H1 (cell line): ENCODE data around the gene IGSF11.

Experiments used
- BACH1 ChIP-seq: IDR thresholded peaks from 2 replicates; pipeline ENCODE4 v1.6.1; 2012; ENCODE audit warnings: low read length, improper control_type of control experiment
- CHD1 ChIP-seq: IDR thresholded peaks from 2 replicates; pipeline ENCODE4 v1.6.1; 2012; ENCODE audit warnings: low read depth, low read length, improper control_type of control experiment
- CHD2 ChIP-seq: IDR thresholded peaks from 2 replicates; pipeline ENCODE4 v1.6.1; 2012; ENCODE audit warnings: low read length, improper control_type of control experiment
- FOSL1 ChIP-seq: IDR thresholded peaks from 2 replicates; pipeline ENCODE4 v1.6.1; 2011; ENCODE audit warnings: mild to moderate bottlenecking, low read depth, low read length, moderate library complexity; ENCODE audit not compliant: insufficient read depth
- GABPA ChIP-seq: IDR thresholded peaks from 2 replicates; pipeline ENCODE4 v1.6.1; 2011; ENCODE audit warnings: mild to moderate bottlenecking, low read length, moderate library complexity, borderline replicate concordance; ENCODE audit not compliant: insufficient read depth
- JUND ChIP-seq: IDR thresholded peaks from 2 replicates; pipeline ENCODE4 v1.6.1; 2011; ENCODE audit warnings: mild to moderate bottlenecking, improper control_type of control experiment, low read length
- NRF1 ChIP-seq: IDR thresholded peaks from 2 replicates; pipeline ENCODE4 v1.6.1; 2011; ENCODE audit warnings: mild to moderate bottlenecking, low read depth, low read length, improper control_type of control experiment
- POLR2A ChIP-seq, 2 experiments: IDR thresholded peaks; 1 replicate in 1 of 2; 2 replicates in 1 of 2; pipeline ENCODE4 v1.6.1; 2011; ENCODE audit warnings: low read depth in 2 of 2, low read length in 2 of 2, mild to moderate bottlenecking in 2 of 2; ENCODE audit errors: control extremely low read depth in 1 of 2
- SIN3A ChIP-seq, 2 experiments: IDR thresholded peaks in 1 of 2; conservative IDR thresholded peaks in 1 of 2; 2 replicates each; pipeline ENCODE4 v1.6.1; 2011 to 2012; ENCODE audit warnings: low read length in 2 of 2, improper control_type of control experiment in 1 of 2, low read depth in 1 of 2, mild to moderate bottlenecking in 1 of 2
- SP2 ChIP-seq: IDR thresholded peaks from 2 replicates; pipeline ENCODE4 v1.6.1; 2012; ENCODE audit warnings: mild to moderate bottlenecking, low read length, inconsistent platforms
- TF ChIP-seq, protein P1 (sequence below), 3 experiments: IDR thresholded peaks; 1 replicate in 2 of 3; 2 replicates in 1 of 3; pipeline versions ENCODE4 v1.5.1 to v1.6.1; 2011; ENCODE audit warnings: low read length in 3 of 3, mild to moderate bottlenecking in 3 of 3, inconsistent platforms in 2 of 3, low read depth in 1 of 3, moderate library complexity in 1 of 3; ENCODE audit not compliant: insufficient read depth in 1 of 3; ENCODE audit errors: control extremely low read depth in 1 of 3

DNA sequence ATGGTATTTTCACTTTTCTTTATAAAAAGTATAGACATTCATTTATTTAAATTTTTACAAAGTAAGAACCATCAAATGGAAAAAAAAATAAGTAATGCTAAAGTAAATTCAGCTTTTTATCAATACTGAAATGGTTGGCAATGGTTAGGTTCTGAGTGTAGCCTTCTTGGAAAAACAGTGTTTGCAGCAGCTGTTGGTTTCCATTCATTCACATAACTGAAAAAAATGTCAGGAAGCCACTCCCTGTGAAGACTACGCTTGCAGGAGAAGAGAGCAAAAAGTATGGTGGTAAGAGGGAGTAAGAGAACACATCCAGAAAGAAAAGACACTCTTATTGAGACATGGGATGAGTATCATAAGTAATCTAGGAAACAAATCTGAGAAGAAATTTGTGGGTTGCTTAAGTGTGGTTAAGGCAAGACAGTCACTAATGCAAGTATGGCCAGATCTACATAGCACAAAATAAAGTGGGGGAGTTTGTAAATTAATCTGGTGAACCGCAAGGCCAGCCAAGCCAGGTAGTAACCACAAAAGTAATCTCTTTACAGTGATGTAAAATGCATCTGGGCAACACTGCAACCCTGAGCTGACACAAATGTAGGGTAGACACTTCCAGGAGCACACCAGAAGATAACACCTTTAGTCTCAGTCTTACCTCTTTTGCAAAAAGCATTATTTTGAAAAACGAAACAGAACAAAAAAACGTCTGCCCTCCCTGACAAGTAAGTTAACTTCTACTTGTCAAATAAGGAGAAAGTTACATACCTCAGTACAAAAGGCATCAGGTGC, 133.7 kb downstream of the IGSF11 start:
- no peak for TF ChIP-seq POLR2A (IDR thresholded peaks at IDR 0.05; ENCODE audit: control extremely low read depth in 1 of 2, low read depth in 2 of 2, low read length in 2 of 2)
- TF ChIP-seq FOSL1, result no peak
- TF ChIP-seq SIN3A (conservative IDR thresholded peaks at IDR 0.05 in 1 of 2, IDR thresholded peaks at IDR 0.05 in 1 of 2; ENCODE audit: low read depth in 1 of 2, low read length in 2 of 2), result no peak
- no peak for TF ChIP-seq BACH1
- TF ChIP-seq GABPA, result no peak
- TF ChIP-seq CHD1, result no peak
- no peak for TF ChIP-seq JUND
- TF ChIP-seq, protein P1, sequence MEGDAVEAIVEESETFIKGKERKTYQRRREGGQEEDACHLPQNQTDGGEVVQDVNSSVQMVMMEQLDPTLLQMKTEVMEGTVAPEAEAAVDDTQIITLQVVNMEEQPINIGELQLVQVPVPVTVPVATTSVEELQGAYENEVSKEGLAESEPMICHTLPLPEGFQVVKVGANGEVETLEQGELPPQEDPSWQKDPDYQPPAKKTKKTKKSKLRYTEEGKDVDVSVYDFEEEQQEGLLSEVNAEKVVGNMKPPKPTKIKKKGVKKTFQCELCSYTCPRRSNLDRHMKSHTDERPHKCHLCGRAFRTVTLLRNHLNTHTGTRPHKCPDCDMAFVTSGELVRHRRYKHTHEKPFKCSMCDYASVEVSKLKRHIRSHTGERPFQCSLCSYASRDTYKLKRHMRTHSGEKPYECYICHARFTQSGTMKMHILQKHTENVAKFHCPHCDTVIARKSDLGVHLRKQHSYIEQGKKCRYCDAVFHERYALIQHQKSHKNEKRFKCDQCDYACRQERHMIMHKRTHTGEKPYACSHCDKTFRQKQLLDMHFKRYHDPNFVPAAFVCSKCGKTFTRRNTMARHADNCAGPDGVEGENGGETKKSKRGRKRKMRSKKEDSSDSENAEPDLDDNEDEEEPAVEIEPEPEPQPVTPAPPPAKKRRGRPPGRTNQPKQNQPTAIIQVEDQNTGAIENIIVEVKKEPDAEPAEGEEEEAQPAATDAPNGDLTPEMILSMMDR (IDR thresholded peaks at IDR 0.05; ENCODE audit: control extremely low read depth in 1 of 3, insufficient read depth in 1 of 3, low read depth in 1 of 3, low read length in 3 of 3), result no peak
- no peak for TF ChIP-seq SP2
- no peak for TF ChIP-seq CHD2
- no peak for TF ChIP-seq NRF1
